Kidney glomerular epithelial cell (primary cell): ENCODE data around the gene SYCN.
"Not testable (repeated sequence)": the region's sequence is repeated elsewhere in the genome, so short reads cannot be mapped to it uniquely, and the experiment has no call there.

ENCODE experiments used
- DNase-seq: peaks from one replicate; lab custom pipeline; 2025; lab: John Stamatoyannopoulos, UW

The SYCN gene

GRCh38 chr19:39224910-39225309 is 20.8 kb upstream of the SYCN start:
- DNase-seq = no peak

GRCh38 chr19:39223703-39224279 is 19.7 kb upstream of the SYCN start:
- DNase-seq = peak; percentile 2

GRCh38 chr19:39219108-39219507 is 15.0 kb upstream of the SYCN start:
- not testable (repeated sequence) for DNase-seq

- DNase-seq = no peak
These were observed 14.4 kb upstream of the SYCN start for GRCh38 chr19:39218230-39219007.

GRCh38 chr19:39217094-39217493 is 13.0 kb upstream of the SYCN start:
- DNase-seq = no peak

- not testable (repeated sequence) for DNase-seq
These were observed 11.3 kb upstream of the SYCN start for GRCh38 chr19:39215323-39215722.

GRCh38 chr19:39212375-39212742 is 8.3 kb upstream of the SYCN start:
- DNase-seq = no peak

- no peak for DNase-seq
These were observed 7.8 kb upstream of the SYCN start for GRCh38 chr19:39211731-39212374.

GRCh38 chr19:39209196-39209595 is 5.1 kb upstream of the SYCN start:
- DNase-seq = no peak

GRCh38 chr19:39208175-39208795 is 4.2 kb upstream of the SYCN start:
- DNase-seq = no peak

- no peak for DNase-seq
These were observed 3.3 kb upstream of the SYCN start for GRCh38 chr19:39207293-39207836.

- DNase-seq = no peak
These were observed 2.1 kb upstream of the SYCN start for GRCh38 chr19:39206122-39206521.

- DNase-seq = no peak
These were observed 1.3 kb upstream of the SYCN start for GRCh38 chr19:39205449-39205764.

GRCh38 chr19:39202998-39203355 is 1.1 kb downstream of the SYCN start:
- no peak for DNase-seq

- no peak for DNase-seq
These were observed 3.3 kb downstream of the SYCN start for GRCh38 chr19:39200803-39201115.

- DNase-seq = no peak
These were observed 3.8 kb downstream of the SYCN start for GRCh38 chr19:39200066-39200802.

- peak; percentile 26 for DNase-seq
These were observed 5.0 kb downstream of the SYCN start for GRCh38 chr19:39199025-39199424.

- DNase-seq = no peak
These were observed 6.3 kb downstream of the SYCN start for GRCh38 chr19:39197808-39198207.

GRCh38 chr19:39196860-39197562 is 7.1 kb downstream of the SYCN start, which contains the start of gene NCCRP1:
TSS of gene NCCRP1 (plus strand) at chr19:39196964. CDS start at chr19:39196983, 19 bp downstream.
- DNase-seq = no peak

GRCh38 chr19:39196320-39196719 is 7.7 kb downstream of the SYCN start:
- DNase-seq = no peak

- no peak for DNase-seq
These were observed 8.3 kb downstream of the SYCN start for GRCh38 chr19:39195755-39196154.
